MM.1S (cell line): ENCODE results near the gene MAS1.
"Not testable (repeated sequence)": the region's sequence is repeated elsewhere in the genome, so short reads cannot be mapped to it uniquely, and the experiment has no call there.

ENCODE experiments used
- DNase-seq: peaks from one replicate; pipeline ENCODE4 v3.0.0-alpha.2; 2015
- H2AFZ ChIP-seq: fragments of 300-600 bp; sonication (generic); 2 replicates; pipeline ENCODE4 v1.6.0; 2016; ENCODE audit warnings: antibody characterized with exemption, low read length
- H3F3A ChIP-seq: fragments of 300-600 bp; sonication (generic); 2 replicates; pipeline ENCODE4 v1.6.1; 2016; ENCODE audit warnings: mild to moderate bottlenecking, antibody characterized with exemption, low read length, moderate library complexity, mixed read lengths; ENCODE audit not compliant: insufficient read depth
- H3K27ac ChIP-seq: fragments of 300-600 bp; sonication (generic); 2 replicates; pipeline ENCODE4 v1.5.1; 2016; ENCODE audit warnings: mild to moderate bottlenecking, low read length
- H3K27me3 ChIP-seq: fragments of 300-600 bp; sonication (generic); replicated peaks from 2 replicates; pipeline ENCODE4 v1.6.0; 2016; ENCODE audit warnings: low read length; ENCODE audit not compliant: insufficient read depth
- H3K36me3 ChIP-seq: fragments of 300-600 bp; sonication (generic); replicated peaks from 2 replicates; pipeline ENCODE4 v1.6.1; 2016; ENCODE audit warnings: mild to moderate bottlenecking, low read length, mixed read lengths; ENCODE audit not compliant: insufficient read depth
- H3K4me1 ChIP-seq: fragments of 300-600 bp; sonication (generic); 2 replicates; pipeline ENCODE4 v1.6.1; 2016; ENCODE audit warnings: low read length, mixed read lengths
- H3K4me2 ChIP-seq: fragments of 300-600 bp; sonication (generic); 2 replicates; pipeline ENCODE4 v1.6.0; 2016; ENCODE audit warnings: low read depth, low read length
- H3K4me3 ChIP-seq: fragments of 300-600 bp; sonication (generic); 2 replicates; pipeline ENCODE4 v1.5.1; 2016; ENCODE audit warnings: low read length, mixed read lengths
- H3K79me2 ChIP-seq: fragments of 300-600 bp; sonication (generic); 2 replicates; pipeline ENCODE4 v1.6.1; 2016; ENCODE audit warnings: mixed run types, low read length, mixed read lengths
- H3K9ac ChIP-seq: fragments of 300-600 bp; sonication (generic); 2 replicates; pipeline ENCODE4 v1.6.1; 2016; ENCODE audit warnings: low read length, mixed read lengths
- H3K9me2 ChIP-seq: fragments of 300-600 bp; sonication (generic); replicated peaks from 2 replicates; pipeline ENCODE4 v1.6.1; 2016; ENCODE audit warnings: mild to moderate bottlenecking, low read length, mixed read lengths; ENCODE audit not compliant: insufficient read depth
- H3K9me3 ChIP-seq: fragments of 300-600 bp; sonication (generic); replicated peaks from 2 replicates; pipeline ENCODE4 v1.6.1; 2016; ENCODE audit warnings: mild to moderate bottlenecking, low read length, mixed read lengths; ENCODE audit not compliant: insufficient read depth
- H4K20me1 ChIP-seq: fragments of 300-600 bp; sonication (generic); 2 replicates; pipeline ENCODE4 v1.6.1; 2016; ENCODE audit warnings: mild to moderate bottlenecking, low read length, moderate library complexity, mixed read lengths; ENCODE audit not compliant: insufficient read depth
- CTCF ChIP-seq: fragments of 300-600 bp; sonication (generic); IDR thresholded peaks from 2 replicates; pipeline ENCODE4 v1.5.1; 2016; ENCODE audit warnings: antibody characterized with exemption, low read length, mixed read lengths
- EZH2 ChIP-seq: fragments of 300-600 bp; sonication (generic); optimal IDR thresholded peaks from 2 replicates; pipeline ENCODE3; 2017; ENCODE audit warnings: low read depth, mild to moderate bottlenecking, antibody characterized with exemption, low read length, mixed read lengths
- EZH2phosphoT487 ChIP-seq: fragments of 300-600 bp; sonication (generic); IDR thresholded peaks from 2 replicates; pipeline ENCODE4 v1.6.1; 2018; ENCODE audit warnings: antibody characterized with exemption, low read length

MAS1 gene

DNA sequence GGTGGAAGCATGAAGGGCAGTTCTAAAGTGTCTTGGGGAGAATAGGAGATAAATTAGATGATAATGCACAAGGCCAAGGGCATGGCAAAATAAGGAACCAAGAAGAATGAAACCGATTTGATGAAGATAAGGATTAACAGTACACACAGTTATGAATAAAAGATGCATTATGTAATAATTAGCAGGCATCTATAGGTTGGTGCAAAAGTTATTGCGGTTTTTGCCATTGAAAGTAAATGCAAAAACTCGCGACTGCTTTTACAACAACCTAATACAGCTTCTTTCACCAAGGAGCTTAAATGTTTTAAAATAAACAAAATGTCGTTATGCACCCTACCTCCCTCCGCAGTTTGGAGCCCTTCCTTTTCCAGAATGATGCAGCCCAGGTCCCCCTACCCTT, 29.0 kb downstream of the MAS1 start:
- Histone ChIP-seq H3K79me2 (no peaks in the 10 kb centered on the region), H3K4me1 (no peaks in the 10 kb centered on the region), H3K9me2 (no peaks in the 10 kb centered on the region), H3K9me3 (no peaks in the 10 kb centered on the region), H2AFZ (no peak overlapping the region), H3K9ac (no peak overlapping the region), H3K27ac (no peak overlapping the region), H3K27me3 (no peaks in the 10 kb centered on the region), H3K36me3 (no peaks in the 10 kb centered on the region), H3F3A (no peaks in the 10 kb centered on the region), H3K4me2 (no peak overlapping the region), H3K4me3 (no peak overlapping the region), H4K20me1 (no peaks in the 10 kb centered on the region)
- no peak for DNase-seq
- no peak for TF ChIP-seq CTCF
- no peak for TF ChIP-seq EZH2
- no peak for TF ChIP-seq EZH2phosphoT487

DNA sequence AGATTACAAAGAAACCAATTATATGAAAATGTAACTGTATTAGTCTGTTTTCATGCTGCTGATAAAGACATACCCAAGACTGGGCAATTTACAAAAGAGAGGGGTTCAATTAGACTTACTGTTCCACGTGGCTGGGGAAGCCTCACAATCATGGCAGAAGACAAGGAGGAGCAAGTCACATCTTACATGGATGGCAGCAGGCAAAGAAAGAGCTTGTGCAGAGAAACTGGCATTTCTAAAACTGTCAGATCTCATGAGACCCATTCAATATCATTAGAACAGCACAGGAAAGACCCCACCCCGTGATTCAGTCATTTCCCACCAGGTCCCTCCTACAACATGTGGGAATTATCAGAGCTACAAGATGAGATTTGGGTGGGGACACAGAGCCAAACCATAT, 33.4 kb downstream of the MAS1 start:
- not testable (repeated sequence) for H3K27ac ChIP-seq, H3K4me3 ChIP-seq, H3F3A ChIP-seq, H3K27me3 ChIP-seq, H3K79me2 ChIP-seq, H4K20me1 ChIP-seq, DNase-seq, H3K9me3 ChIP-seq, H2AFZ ChIP-seq, H3K4me2 ChIP-seq, H3K4me1 ChIP-seq, H3K36me3 ChIP-seq, H3K9me2 ChIP-seq, H3K9ac ChIP-seq

- Histone ChIP-seq H3K4me1 (no peaks in the 10 kb centered on the region), H3K4me3 (no peak overlapping the region)
- TF ChIP-seq EZH2phosphoT487 (no peak), EZH2 (no peak), CTCF (no peak)
Observed at GRCh38 chr6:159926542-159927203, 35.9 kb downstream of the MAS1 start.

DNA sequence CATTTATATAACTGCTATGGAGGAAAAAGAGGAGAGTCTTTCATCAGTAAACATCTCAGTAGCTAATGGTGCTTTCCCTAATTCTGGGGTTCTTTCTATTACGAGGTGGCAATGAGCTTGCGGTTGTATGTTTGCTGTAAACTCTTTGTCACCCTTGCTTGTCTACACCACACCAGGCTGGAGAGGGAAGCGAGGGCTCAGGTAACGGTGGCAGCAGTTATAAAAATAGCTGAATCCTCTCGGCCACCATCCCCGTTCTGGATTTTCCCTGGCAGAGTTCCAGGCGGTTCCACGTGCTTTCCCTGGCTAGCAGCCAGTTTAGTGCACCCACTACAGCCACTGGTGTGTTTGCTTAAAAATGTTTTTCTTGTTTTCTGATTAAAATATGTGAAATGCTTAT, 39.0 kb downstream of the MAS1 start:
- Histone ChIP-seq H3K27me3 (no peaks in the 10 kb centered on the region), H3K4me2 (no peak overlapping the region), H3K9ac (no peak overlapping the region), H3K4me1 (no peaks in the 10 kb centered on the region), H3K79me2 (no peaks in the 10 kb centered on the region), H3F3A (no peaks in the 10 kb centered on the region), H3K36me3 (no peaks in the 10 kb centered on the region), H4K20me1 (no peaks in the 10 kb centered on the region), H3K9me2 (no peaks in the 10 kb centered on the region), H3K4me3 (no peak overlapping the region), H3K27ac (no peak overlapping the region), H3K9me3 (no peaks in the 10 kb centered on the region), H2AFZ (no peak overlapping the region)
- no peak for DNase-seq
- TF ChIP-seq EZH2 (no peak), EZH2phosphoT487 (no peak), CTCF (no peak)

More at GRCh38 chr6:159926542-159927203, 35.9 kb downstream of the MAS1 start:
- Histone ChIP-seq H3K36me3 (no peaks in the 10 kb centered on the region), H3K27ac (no peak overlapping the region), H3K9ac (no peak overlapping the region), H4K20me1 (no peaks in the 10 kb centered on the region), H3F3A (no peaks in the 10 kb centered on the region), H3K4me2 (no peak overlapping the region), H2AFZ (no peak overlapping the region), H3K9me2 (no peaks in the 10 kb centered on the region), H3K9me3 (no peaks in the 10 kb centered on the region), H3K27me3 (no peaks in the 10 kb centered on the region), H3K79me2 (no peaks in the 10 kb centered on the region)
- no peak for DNase-seq
